HEK293 (cell line): Measurements from ENCODE around the gene CARNS1.

Experiments used
- SETDB1 ChIP-seq: IDR thresholded peaks from one replicate; pipeline ENCODE4 v1.6.1; 2017; ENCODE audit warnings: mild to moderate bottlenecking, low read length, moderate library complexity, mixed read lengths; ENCODE audit not compliant: insufficient read length
- ZBTB49 ChIP-seq: fragments of 450-650 bp; formaldehyde crosslinking; IDR thresholded peaks from 2 replicates; pipeline ENCODE4 v1.5.1; 2016; ENCODE audit warnings: missing biosample characterization, missing genetic modification characterization, low read depth
- ZNF768 ChIP-seq: fragments of 450-650 bp; formaldehyde crosslinking; IDR thresholded peaks from 2 replicates; pipeline ENCODE4 v1.5.1; 2018; ENCODE audit warnings: missing biosample characterization, mild to moderate bottlenecking, missing genetic modification characterization
- ZNF830 ChIP-seq: fragments of 450-650 bp; IDR thresholded peaks from 2 replicates; pipeline ENCODE4 v1.5.0; 2018; ENCODE audit warnings: missing biosample characterization, missing genetic modification characterization, low read depth, mild to moderate bottlenecking, moderate library complexity

GRCh38 chr11:67410984-67411784 lies 4.3 kb upstream of the CARNS1 start:
- TF ChIP-seq ZBTB49 (no peak), ZNF768 (tag by site-specific recombination) (no peak), SETDB1 (no peak), ZNF830 (tag by site-specific recombination) (no peak)
